T-helper 1 cell (primary cell): ENCODE results near the gene LBX2.

Source experiments
- DNase-seq, 5 donors: peaks; one replicate each; pipeline ENCODE4 v3.0.0-alpha.2; 2012 to 2020

The LBX2 gene

DNA sequence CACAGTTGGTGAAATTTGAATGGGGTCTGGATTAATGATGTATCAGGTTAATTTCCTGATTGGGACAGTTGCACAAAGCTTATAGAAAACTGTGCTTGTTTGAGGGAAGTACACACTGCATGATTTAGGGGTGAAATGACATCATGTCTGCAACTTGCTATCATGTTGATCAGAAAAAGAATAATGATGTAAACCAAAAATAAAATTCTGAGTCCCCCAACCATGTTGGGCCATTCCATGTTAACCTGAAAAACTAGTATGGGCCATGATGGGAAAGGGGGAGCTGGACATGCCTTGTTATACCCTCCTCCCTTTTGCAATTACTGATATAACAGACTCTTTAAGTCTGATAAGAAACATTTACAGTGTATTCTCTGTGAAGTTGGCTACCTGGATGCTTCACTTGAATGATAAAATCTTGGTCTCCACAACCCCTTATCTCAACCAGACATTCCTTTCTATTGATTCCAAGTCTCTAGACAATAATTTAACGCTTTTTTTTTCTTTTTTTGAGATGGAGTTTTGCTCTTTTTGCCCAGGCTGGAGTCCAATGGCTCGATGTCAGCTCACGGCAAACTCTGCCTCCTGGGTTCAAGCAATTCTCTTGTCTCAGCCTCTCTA, 48.7 kb downstream of the LBX2 start:
- no peak for DNase-seq

DNA sequence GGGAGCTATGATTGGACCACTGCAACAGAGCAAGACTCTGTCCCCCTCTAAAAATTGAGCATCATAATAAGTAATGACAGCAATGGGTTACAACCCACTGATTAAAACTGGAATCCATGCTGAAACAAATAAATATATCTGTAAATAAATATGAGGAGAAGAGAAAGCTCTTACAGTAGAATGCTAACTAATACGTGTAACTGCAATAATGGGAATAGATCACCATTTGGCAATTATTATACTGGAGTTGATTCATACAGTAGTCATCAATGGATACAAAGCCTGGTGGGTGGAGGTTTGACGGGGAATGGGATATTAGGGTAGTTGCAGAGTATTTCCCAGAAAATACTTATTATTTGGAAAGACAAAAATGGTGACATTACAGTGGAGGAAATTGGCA, 50.6 kb downstream of the LBX2 start:
- DNase-seq: no peak
